A549 (cell line): ENCODE results near the gene HNRNPA3. TPM values are rescaled to one million over a fixed set of nuclear protein-coding genes. Genes with fewer than 3 reads are reported as not detected.

Source experiments
- ATAC-seq, 2 experiments: fragments of 200-7000 bp in 1 of 2; fragments of >200 bp in 1 of 2; cut with Nextera tagmentation in 1 of 2; cut with Tn5 transposase in 1 of 2; 3 replicates each; pipeline versions ENCODE4 v1.8.0 to v1.9.1; 2018 to 2020; ENCODE audit warnings: mild to moderate bottlenecking in 1 of 2, moderate library complexity in 1 of 2
- CTCF ChIA-PET: fragments of 300-600 bp; sonication (Branson Sonifier 250); formaldehyde crosslinking; extraction: SDS; loops from one replicate; lab custom pipeline; 2021; ENCODE audit warnings: antibody characterized with exemption, inconsistent platforms; lab: Yijun Ruan, JAX
- POLR2A ChIA-PET: fragments of 350-600 bp; formaldehyde crosslinking; extraction: SDS; loops from one replicate; lab custom pipeline; 2021; ENCODE audit warnings: antibody characterized with exemption, inconsistent platforms; lab: Yijun Ruan, JAX
- DNase-seq, 2 experiments: peaks; one replicate each; pipeline versions ENCODE4 v3.0.0 to v3.0.0-alpha.2; 2011 to 2016; ENCODE audit warnings: low read depth in 1 of 2, low spot score in 1 of 2
- FAIRE-seq: peaks from 2 replicates; lab custom pipeline; 2011; peaks lifted over from hg19 to GRCh38; lab: Jason Lieb, UNC
- H3K27ac ChIP-seq, 2 experiments: fragments of >200 bp; sonication (Bioruptor Twin); formaldehyde crosslinking; 3 replicates each; pipeline ENCODE4 v1.5.1; 2016 to 2017
- H3K4me1 ChIP-seq: fragments of >200 bp; sonication (Bioruptor Twin); formaldehyde crosslinking; 3 replicates; pipeline ENCODE4 v1.6.1; 2016
- H3K4me2 ChIP-seq: fragments of >200 bp; sonication (Bioruptor Twin); formaldehyde crosslinking; 3 replicates; pipeline ENCODE4 v1.6.1; 2016
- H3K4me3 ChIP-seq: fragments of >200 bp; sonication (Bioruptor Twin); formaldehyde crosslinking; 3 replicates; pipeline ENCODE4 v1.5.1; 2016
- H3K9me3 ChIP-seq: fragments of >200 bp; sonication (Bioruptor Twin); formaldehyde crosslinking; 3 replicates; pipeline ENCODE4 v1.6.1; 2016
- CBX8 ChIP-seq: fragments of 200-600 bp; sonication (generic); IDR thresholded peaks from 2 replicates; pipeline ENCODE4 v1.6.1; 2016
- CEBPB ChIP-seq, 2 experiments: fragments of >200 bp in 1 of 2; sonication (Bioruptor Twin) in 1 of 2; formaldehyde crosslinking in 1 of 2; IDR thresholded peaks; 2 replicates each; pipeline ENCODE4 v1.6.1; 2012 to 2016
- CHD2 ChIP-seq: fragments of 150-350 bp; IDR thresholded peaks from 2 replicates; pipeline ENCODE4 v1.6.1; 2014; ENCODE audit warnings: low read length; ENCODE audit not compliant: partially characterized antibody
- FOXS1 ChIP-seq: fragments of 250-450 bp; sonication (Bioruptor Pico); IDR thresholded peaks from 2 replicates; pipeline ENCODE4 v1.5.0; 2020; ENCODE audit warnings: mild to moderate bottlenecking, moderate library complexity
- GATA3 ChIP-seq: IDR thresholded peaks from 2 replicates; pipeline ENCODE4 v1.6.1; 2012; ENCODE audit warnings: borderline replicate concordance
- HOXA7 ChIP-seq: fragments of 250-450 bp; sonication (Bioruptor Pico); IDR thresholded peaks from 2 replicates; pipeline ENCODE4 v1.5.0; 2020; ENCODE audit warnings: mild to moderate bottlenecking, moderate library complexity
- KDM1A ChIP-seq: fragments of 200-600 bp; sonication (generic); IDR thresholded peaks from 2 replicates; pipeline ENCODE4 v1.6.1; 2016; ENCODE audit warnings: low read depth, mild to moderate bottlenecking
- MAFK ChIP-seq: fragments of 450-650 bp; IDR thresholded peaks from 2 replicates; pipeline ENCODE4 v1.6.1; 2014; ENCODE audit not compliant: partially characterized antibody
- NFE2L2 ChIP-seq: fragments of 150-350 bp; conservative IDR thresholded peaks from 2 replicates; pipeline ENCODE4 v1.6.1; 2014; ENCODE audit warnings: low read length
- NR3C1 ChIP-seq: fragments of >200 bp; sonication (Bioruptor Twin); formaldehyde crosslinking; IDR thresholded peaks from 3 replicates; pipeline ENCODE4 v1.6.1; 2017
- POLR2AphosphoS2 ChIP-seq: conservative IDR thresholded peaks from 2 replicates; pipeline ENCODE4 v1.6.1; 2012; ENCODE audit warnings: low read length, improper control_type of control experiment, inconsistent platforms
- WGBS: methylation state at CpG from one replicate; pipeline ENCODE4 v1.1.6; 2017; ENCODE audit errors: missing lambda C conversion rate; 5-methylcytosine and 5-hydroxymethylcytosine counted together
- polyA plus RNA-seq, 4 experiments: library from polyadenylated mRNA; depleted of rRNA in 3 of 4; stranded (reverse); fragments of >200 nt; fragmentation: RNase III in 1 of 4; extraction: RNeasy Plus Mini Kit Qiagen cat#74134 plus additional on column Dnase treatment in 1 of 4; gene quantifications; 2 replicates in 3 of 4; 3 replicates in 1 of 4; pipeline ENCODE4 v1.2.3, GENCODE V29; 2011 to 2017
- TF ChIP-seq, protein P1 (sequence below): fragments of 200-600 bp; sonication (generic); IDR thresholded peaks from 2 replicates; pipeline ENCODE4 v1.6.1; 2016; ENCODE audit warnings: antibody characterized with exemption, mild to moderate bottlenecking, moderate library complexity
- TF ChIP-seq, protein P2 (sequence below): fragments of >200 bp; sonication (Bioruptor Twin); formaldehyde crosslinking; IDR thresholded peaks from 3 replicates; pipeline ENCODE4 v1.6.1; 2016
- TF ChIP-seq, protein P3 (sequence below): IDR thresholded peaks from 2 replicates; pipeline ENCODE4 v1.6.1; 2012; ENCODE audit warnings: low read depth, borderline replicate concordance

The HNRNPA3 gene
- polyA plus RNA-seq, 2 of the 4 experiments (the other 2 are of a cell fraction) = 357 to 755 TPM

DNA sequence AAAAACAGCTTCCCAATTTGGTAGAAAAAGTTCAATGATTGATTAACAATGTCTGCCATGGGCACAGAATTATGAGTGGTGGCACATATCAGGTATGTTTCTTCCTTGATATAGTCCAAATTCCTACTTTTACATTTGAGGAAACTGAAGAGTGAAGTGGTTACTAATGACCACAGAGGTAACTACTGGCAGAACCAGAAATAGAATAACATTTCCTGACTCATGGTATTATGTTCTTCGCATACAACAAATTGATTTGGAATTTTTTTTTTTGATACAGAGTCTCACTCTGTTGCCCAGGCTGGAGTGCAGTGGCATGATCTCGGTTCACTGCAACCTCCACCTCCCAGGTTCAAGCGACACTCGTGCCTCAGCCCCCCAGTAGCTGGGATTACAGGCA, 57.9 kb downstream of the HNRNPA3 start:
- Histone ChIP-seq H3K4me1 (peaks cover 92% of the 10 kb centered on the region), H3K4me2 (0 out of 3 replicates have a peak overlapping the region, but pooled peaks have one; percentile 21), H3K27ac (peak overlapping the region; percentile 8 to 54; a peak in 4 of 6 replicates), H3K4me3 (no peak overlapping the region), H3K9me3 (no peaks in the 10 kb centered on the region)
- 86% methylated on average over 4 of the region's 4 CpGs for WGBS
- TF ChIP-seq MAFK = no peak
- TF ChIP-seq, protein P1, sequence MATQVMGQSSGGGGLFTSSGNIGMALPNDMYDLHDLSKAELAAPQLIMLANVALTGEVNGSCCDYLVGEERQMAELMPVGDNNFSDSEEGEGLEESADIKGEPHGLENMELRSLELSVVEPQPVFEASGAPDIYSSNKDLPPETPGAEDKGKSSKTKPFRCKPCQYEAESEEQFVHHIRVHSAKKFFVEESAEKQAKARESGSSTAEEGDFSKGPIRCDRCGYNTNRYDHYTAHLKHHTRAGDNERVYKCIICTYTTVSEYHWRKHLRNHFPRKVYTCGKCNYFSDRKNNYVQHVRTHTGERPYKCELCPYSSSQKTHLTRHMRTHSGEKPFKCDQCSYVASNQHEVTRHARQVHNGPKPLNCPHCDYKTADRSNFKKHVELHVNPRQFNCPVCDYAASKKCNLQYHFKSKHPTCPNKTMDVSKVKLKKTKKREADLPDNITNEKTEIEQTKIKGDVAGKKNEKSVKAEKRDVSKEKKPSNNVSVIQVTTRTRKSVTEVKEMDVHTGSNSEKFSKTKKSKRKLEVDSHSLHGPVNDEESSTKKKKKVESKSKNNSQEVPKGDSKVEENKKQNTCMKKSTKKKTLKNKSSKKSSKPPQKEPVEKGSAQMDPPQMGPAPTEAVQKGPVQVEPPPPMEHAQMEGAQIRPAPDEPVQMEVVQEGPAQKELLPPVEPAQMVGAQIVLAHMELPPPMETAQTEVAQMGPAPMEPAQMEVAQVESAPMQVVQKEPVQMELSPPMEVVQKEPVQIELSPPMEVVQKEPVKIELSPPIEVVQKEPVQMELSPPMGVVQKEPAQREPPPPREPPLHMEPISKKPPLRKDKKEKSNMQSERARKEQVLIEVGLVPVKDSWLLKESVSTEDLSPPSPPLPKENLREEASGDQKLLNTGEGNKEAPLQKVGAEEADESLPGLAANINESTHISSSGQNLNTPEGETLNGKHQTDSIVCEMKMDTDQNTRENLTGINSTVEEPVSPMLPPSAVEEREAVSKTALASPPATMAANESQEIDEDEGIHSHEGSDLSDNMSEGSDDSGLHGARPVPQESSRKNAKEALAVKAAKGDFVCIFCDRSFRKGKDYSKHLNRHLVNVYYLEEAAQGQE = no peak
- no peak for TF ChIP-seq GATA3
- TF ChIP-seq NR3C1 = no peak
- no peak for TF ChIP-seq CBX8
- no peak for ATAC-seq
- CTCF ChIA-PET = interaction anchor here (1.4 to 12.5 kb wide), 2 partner anchors 9 to 107 kb away, joined by 4 to 123 read pairs; no protein-coding TSS in a partner anchor
- DNase-seq = no peak
- FAIRE-seq = no peak
- POLR2A ChIA-PET = no interaction called here

DNA sequence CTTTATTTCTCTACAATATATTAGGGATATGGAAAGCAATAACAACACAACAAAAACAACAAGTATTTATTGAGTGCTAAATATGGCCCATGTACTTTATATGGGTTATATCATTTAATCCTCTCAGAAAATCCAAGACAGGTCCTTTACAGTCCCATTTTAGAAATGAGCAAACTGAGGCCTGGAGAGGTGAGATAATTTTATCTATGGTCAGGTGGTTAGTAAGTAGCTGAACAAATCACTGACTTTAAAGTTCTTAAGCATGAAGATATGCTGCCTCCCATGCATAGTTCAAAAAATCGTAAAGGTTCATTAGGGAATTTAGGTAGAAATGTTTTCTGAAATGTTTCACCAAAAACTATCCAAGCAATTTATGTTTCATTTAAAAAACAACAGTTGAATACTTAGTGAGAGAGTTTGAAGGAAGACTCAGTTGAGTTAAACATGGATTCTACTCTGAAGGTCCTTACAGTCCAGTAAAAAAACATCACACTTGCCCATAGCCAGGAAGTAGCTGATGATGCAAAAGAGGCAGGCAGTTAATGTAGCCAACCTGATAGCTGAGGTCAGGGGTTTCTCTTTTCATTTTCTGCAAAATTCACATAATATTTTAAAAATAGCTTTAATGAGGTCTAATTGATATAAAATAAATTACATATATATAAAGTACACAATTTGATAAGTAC, 59.5 kb downstream of the HNRNPA3 start:
- ChIA-PET CTCF (interaction anchor here (0.9 to 12.5 kb wide), 5 partner anchors 8 to 108 kb away, joined by 4 to 123 read pairs (median 6); partner anchors contain the start of gene NFE2L2), POLR2A (interaction anchor here (1.2 to 2.8 kb wide), 2 partner anchors 7 to 9 kb away, joined by 3 to 16 read pairs; partner anchors contain the start of gene NFE2L2)
- ATAC-seq = peak in 1 of 2 experiments; percentile 29; a peak in 1 of 6 replicates
- DNase-seq = no peak
- Histone ChIP-seq H3K4me3 (no peak overlapping the region), H3K9me3 (no peaks in the 10 kb centered on the region), H3K27ac (peak overlapping the region; percentile 73 to 75), H3K4me2 (peak overlapping the region; percentile 97), H3K4me1 (peaks cover 91% of the 10 kb centered on the region)
- WGBS = 85% methylated on average over 1 of the region's 1 CpG
- TF ChIP-seq CEBPB (IDR thresholded peaks at IDR 0.05) = peak in 1 of 2 experiments; percentile 16; a peak in 1 of 4 replicates
- no peak for TF ChIP-seq NFE2L2
- peak; percentile 40 for TF ChIP-seq MAFK
- TF ChIP-seq KDM1A = 0 out of 2 replicates have a peak, but pooled peaks have one; percentile 55
- no peak for FAIRE-seq

DNA sequence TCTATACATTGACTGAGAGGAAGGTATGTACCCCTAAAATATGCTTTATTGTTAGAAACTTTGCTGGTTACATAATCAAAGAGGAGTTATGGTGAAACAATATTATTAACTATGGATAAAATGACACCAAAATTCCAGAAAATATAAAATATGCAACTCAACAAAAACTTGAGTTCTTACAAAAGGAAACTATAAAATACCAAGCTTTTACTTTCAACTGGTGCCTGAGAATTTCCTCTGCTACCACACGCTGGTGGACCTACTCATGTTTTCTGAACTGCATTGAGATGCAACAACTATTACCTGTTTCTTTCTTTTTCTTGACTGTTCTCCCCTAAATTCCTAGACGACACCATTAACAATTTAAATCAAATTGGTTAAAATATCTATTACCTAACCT, 60.2 kb downstream of the HNRNPA3 start:
- DNase-seq = no peak
- CTCF ChIA-PET = interaction anchor here (1.3 to 3.2 kb wide), 4 partner anchors 9 to 19 kb away, joined by 3 to 32 read pairs (median 6); partner anchors contain the start of gene NFE2L2
- TF ChIP-seq MAFK = peak; percentile 50
- TF ChIP-seq, protein P2, sequence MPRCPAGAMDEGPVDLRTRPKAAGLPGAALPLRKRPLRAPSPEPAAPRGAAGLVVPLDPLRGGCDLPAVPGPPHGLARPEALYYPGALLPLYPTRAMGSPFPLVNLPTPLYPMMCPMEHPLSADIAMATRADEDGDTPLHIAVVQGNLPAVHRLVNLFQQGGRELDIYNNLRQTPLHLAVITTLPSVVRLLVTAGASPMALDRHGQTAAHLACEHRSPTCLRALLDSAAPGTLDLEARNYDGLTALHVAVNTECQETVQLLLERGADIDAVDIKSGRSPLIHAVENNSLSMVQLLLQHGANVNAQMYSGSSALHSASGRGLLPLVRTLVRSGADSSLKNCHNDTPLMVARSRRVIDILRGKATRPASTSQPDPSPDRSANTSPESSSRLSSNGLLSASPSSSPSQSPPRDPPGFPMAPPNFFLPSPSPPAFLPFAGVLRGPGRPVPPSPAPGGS = no peak
- TF ChIP-seq, all 56 proteins: peak for 1
- peak overlapping the region; percentile 73 to 76 for H3K27ac ChIP-seq
- no peak for ATAC-seq
- no peaks in the 10 kb centered on the region for H3K9me3 ChIP-seq
- H3K4me2 ChIP-seq = peak overlapping the region; percentile 97
- POLR2A ChIA-PET = interaction anchor here (1.2 to 2.8 kb wide), 2 partner anchors 8 to 9 kb away, joined by 3 to 16 read pairs; partner anchors contain the start of gene NFE2L2
- FAIRE-seq = no peak
- peak overlapping the region; percentile 29; the same call in 1 of the 3 replicates for H3K4me3 ChIP-seq
- peaks cover 85% of the 10 kb centered on the region for H3K4me1 ChIP-seq
- 18% methylated on average over 2 of the region's 2 CpGs for WGBS

DNA sequence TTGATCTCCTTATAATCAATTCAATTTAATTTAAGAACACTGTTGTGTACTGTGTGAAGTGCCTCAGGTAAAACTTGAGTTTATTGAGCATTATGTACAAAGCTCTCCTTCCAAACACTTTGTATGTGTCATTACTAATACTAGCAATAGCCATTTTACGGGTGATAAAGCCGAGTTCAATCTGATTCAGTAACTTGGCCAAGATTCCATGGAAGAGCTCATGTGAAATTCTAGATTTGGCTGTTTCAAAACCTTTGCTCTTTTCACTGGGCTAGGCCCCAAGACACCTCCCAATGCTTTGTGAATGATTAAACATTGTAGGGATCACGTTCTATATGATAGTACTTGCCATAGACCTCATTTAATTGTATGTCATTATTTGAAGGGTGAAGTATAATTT, 60.8 kb downstream of the HNRNPA3 start:
- WGBS = 2% methylated on average over 3 of the region's 3 CpGs
- no peaks in the 10 kb centered on the region for H3K9me3 ChIP-seq
- TF ChIP-seq, protein P3, sequence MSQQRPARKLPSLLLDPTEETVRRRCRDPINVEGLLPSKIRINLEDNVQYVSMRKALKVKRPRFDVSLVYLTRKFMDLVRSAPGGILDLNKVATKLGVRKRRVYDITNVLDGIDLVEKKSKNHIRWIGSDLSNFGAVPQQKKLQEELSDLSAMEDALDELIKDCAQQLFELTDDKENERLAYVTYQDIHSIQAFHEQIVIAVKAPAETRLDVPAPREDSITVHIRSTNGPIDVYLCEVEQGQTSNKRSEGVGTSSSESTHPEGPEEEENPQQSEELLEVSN = no peak
- TF ChIP-seq HOXA7 (CRISPR knock-in tag) (peak; percentile 46; the same call in 1 of the 2 replicates), KDM1A (no peak), POLR2AphosphoS2 (no peak), CHD2 (no peak), FOXS1 (no peak)
- peak overlapping the region; percentile 73 to 76 for H3K27ac ChIP-seq
- H3K4me2 ChIP-seq = peak overlapping the region; percentile 97
- peak; percentile 25 to 62; a peak in 3 of 6 replicates for ATAC-seq
- peaks cover 79% of the 10 kb centered on the region for H3K4me1 ChIP-seq
- no peak for FAIRE-seq
- peak in 1 of 2 experiments; percentile 55 for DNase-seq
- ChIA-PET CTCF (interaction anchor here (1.3 to 3.2 kb wide), 5 partner anchors 8 to 109 kb away, joined by 3 to 32 read pairs (median 4); partner anchors contain the start of gene NFE2L2), POLR2A (interaction anchor here (1.2 to 2.8 kb wide), 2 partner anchors 9 to 10 kb away, joined by 3 to 16 read pairs; partner anchors contain the start of gene NFE2L2)
- H3K4me3 ChIP-seq = peak overlapping the region; percentile 29
